Tibial artery (tissue), 4 donors: Measurements from ENCODE around the gene SEMA5A.
A peak's percentile ranks its signal among the peaks of the same experiment; 100 is the strongest.

Experiments used
- DNase-seq, 2 donors: peaks; one replicate each; pipeline ENCODE4 v3.0.0-alpha.2; 2019
- H3K27ac ChIP-seq, 2 donors: fragments of 200-600 bp; sonication (generic) in 1 of 2; 1 replicate in 1 of 2; 2 replicates in 1 of 2; pipeline ENCODE4 v1.5.1; 2018 to 2019; ENCODE audit warnings: mild to moderate bottlenecking in 1 of 2
- H3K27me3 ChIP-seq, 2 donors: fragments of 200-600 bp; sonication (generic) in 1 of 2; one replicate each; pipeline versions ENCODE4 v1.5.1 to v1.6.0; 2016 to 2019
- H3K36me3 ChIP-seq, 3 donors: fragments of 200-600 bp; sonication (generic) in 2 of 3; one replicate each; pipeline ENCODE4 v1.5.1; 2016 to 2019; ENCODE audit warnings: mild to moderate bottlenecking in 2 of 3
- H3K4me1 ChIP-seq, 4 donors: fragments of 200-600 bp; sonication (generic) in 2 of 4; 1 replicate in 3 of 4; 2 replicates in 1 of 4; pipeline ENCODE4 v1.5.1; 2016 to 2019
- H3K4me3 ChIP-seq, 2 donors: fragments of 200-600 bp; sonication (generic) in 1 of 2; 1 replicate in 1 of 2; 2 replicates in 1 of 2; pipeline ENCODE4 v1.5.1; 2018 to 2019; ENCODE audit warnings: mild to moderate bottlenecking in 2 of 2
- H3K9me3 ChIP-seq, 3 donors: fragments of 200-600 bp; sonication (generic) in 1 of 3; one replicate each; pipeline ENCODE4 v1.5.1; 2016 to 2019
- intact Hi-C: fragments of 100-400 bp; cut with DNase I; formaldehyde crosslinking; loops from one replicate; pipeline ENCODE4 v1.15.0; 2023; ENCODE audit warnings: low total_unique reads
- TF ChIP-seq, protein P1 (sequence below), 2 experiments: fragments of 200-600 bp in 1 of 2; fragments of 450-650 bp in 1 of 2; IDR thresholded peaks; one replicate each; pipeline ENCODE4 v1.5.1; 2017 to 2019; ENCODE audit warnings: antibody characterized with exemption in 2 of 2, mild to moderate bottlenecking in 1 of 2, moderate library complexity in 1 of 2

Gene SEMA5A

DNA sequence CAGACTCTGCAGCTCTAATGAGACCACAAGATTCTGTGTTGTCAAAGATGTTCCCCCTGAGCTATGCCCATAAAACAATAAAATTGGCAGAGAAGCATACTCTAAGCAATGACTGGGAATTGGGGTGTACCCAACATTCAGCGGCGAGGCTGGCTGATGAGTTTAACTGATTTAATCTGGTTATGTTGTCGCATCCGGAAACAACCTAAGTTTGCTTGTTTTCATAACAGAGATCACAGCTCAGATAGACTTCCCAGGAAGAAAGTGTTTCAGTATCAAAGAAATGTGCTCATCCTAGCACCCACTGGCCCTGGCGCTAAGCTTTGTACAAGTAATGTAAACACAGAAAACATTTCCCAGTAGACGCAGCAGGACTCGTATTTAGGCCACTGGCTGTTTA is 7.4 kb downstream of the SEMA5A start:
- Histone ChIP-seq H3K27me3 (peaks cover 0 to 2% of the 10 kb centered on the region in 2 donors), H3K27ac (no peak overlapping the region), H3K9me3 (no peaks in the 10 kb centered on the region), H3K4me3 (no peak overlapping the region), H3K4me1 (peaks cover 0 to 24% (median 10%) of the 10 kb centered on the region in 4 donors), H3K36me3 (no peaks in the 10 kb centered on the region)
- DNase-seq = no peak
- intact Hi-C loops = no loop called here
- TF ChIP-seq, protein P1, sequence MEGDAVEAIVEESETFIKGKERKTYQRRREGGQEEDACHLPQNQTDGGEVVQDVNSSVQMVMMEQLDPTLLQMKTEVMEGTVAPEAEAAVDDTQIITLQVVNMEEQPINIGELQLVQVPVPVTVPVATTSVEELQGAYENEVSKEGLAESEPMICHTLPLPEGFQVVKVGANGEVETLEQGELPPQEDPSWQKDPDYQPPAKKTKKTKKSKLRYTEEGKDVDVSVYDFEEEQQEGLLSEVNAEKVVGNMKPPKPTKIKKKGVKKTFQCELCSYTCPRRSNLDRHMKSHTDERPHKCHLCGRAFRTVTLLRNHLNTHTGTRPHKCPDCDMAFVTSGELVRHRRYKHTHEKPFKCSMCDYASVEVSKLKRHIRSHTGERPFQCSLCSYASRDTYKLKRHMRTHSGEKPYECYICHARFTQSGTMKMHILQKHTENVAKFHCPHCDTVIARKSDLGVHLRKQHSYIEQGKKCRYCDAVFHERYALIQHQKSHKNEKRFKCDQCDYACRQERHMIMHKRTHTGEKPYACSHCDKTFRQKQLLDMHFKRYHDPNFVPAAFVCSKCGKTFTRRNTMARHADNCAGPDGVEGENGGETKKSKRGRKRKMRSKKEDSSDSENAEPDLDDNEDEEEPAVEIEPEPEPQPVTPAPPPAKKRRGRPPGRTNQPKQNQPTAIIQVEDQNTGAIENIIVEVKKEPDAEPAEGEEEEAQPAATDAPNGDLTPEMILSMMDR (IDR thresholded peaks at IDR 0.05) = no peak

DNA sequence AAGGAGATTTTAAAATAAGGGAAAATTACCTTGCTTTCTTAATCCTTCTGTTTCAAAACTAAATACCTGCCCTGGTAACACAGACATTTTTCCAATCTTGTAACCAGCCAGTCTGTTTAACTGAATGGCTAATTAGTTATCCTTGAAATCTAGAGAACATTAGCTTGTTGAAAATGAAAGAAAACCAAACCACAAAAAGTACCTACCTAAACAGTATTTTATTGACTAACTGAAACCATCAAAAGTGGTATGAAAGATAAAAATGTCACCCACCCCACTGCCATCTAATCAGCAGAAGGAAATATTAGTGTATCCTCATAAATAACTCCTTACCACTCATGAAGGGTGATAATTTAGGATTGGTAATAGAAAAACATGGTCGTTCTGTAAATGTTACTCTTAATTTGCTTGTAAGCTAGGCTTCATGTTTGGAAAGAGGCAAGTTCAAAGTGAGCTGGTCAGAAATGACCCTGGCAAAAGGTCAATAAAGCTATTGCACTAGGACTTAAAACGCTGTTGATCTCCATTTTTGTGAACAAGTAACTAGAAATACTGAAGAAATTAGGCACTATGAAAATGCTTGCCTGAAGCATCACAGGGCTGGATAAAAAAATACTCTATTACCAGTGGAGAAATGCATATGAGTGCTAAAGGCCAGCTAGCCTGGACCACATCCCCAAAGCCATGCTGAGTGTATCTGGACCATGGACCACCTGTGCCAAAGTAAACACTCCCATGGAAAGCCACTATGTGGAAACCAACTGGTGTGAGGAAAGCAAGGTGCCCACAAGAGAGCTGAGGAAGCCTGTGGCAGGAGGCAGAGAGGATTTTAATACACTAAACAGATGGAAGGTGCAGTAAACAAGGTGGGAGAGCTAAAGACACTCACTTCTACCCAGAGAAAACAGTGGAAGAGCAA is 8.4 kb downstream of the SEMA5A start:
- no peak for DNase-seq

DNA sequence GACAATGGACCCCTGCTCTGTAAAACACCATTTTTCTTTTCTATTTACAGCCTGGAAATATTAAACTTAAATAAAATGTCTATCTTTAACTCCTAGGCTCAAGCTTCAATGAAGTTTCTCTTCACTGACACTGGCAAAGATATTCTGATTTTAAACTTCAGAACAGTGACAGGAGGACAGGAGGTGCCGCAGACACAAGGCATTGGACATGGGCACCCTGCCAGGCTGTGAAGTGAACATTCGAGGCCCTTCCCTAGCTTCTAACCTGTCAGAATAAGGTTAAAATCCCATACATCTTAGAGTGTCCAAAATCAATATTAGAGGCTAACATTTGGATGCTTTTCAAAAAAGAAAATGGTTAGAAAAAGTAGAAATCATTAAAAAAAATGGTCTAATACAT is 9.2 kb downstream of the SEMA5A start:
- no peak for DNase-seq
- Histone ChIP-seq H3K4me1 (peaks cover 0 to 33% (median 5%) of the 10 kb centered on the region in 4 donors), H3K36me3 (no peaks in the 10 kb centered on the region), H3K9me3 (no peaks in the 10 kb centered on the region), H3K27me3 (peaks cover 0 to 2% of the 10 kb centered on the region in 2 donors), H3K4me3 (no peak overlapping the region), H3K27ac (no peak overlapping the region)
- TF ChIP-seq, protein P1 (IDR thresholded peaks at IDR 0.05) = no peak
- intact Hi-C loops = no loop called here

More for the DNA sequence above, 8.4 kb downstream of the SEMA5A start:
- Histone ChIP-seq H3K4me1 (peaks cover 0 to 33% (median 5%) of the 10 kb centered on the region in 4 donors), H3K9me3 (no peaks in the 10 kb centered on the region), H3K4me3 (no peak overlapping the region), H3K36me3 (no peaks in the 10 kb centered on the region), H3K27ac (no peak overlapping the region), H3K27me3 (peaks cover 0 to 2% of the 10 kb centered on the region in 2 donors)
- intact Hi-C loops = no loop called here
- TF ChIP-seq, protein P1 (IDR thresholded peaks at IDR 0.05) = no peak

DNA sequence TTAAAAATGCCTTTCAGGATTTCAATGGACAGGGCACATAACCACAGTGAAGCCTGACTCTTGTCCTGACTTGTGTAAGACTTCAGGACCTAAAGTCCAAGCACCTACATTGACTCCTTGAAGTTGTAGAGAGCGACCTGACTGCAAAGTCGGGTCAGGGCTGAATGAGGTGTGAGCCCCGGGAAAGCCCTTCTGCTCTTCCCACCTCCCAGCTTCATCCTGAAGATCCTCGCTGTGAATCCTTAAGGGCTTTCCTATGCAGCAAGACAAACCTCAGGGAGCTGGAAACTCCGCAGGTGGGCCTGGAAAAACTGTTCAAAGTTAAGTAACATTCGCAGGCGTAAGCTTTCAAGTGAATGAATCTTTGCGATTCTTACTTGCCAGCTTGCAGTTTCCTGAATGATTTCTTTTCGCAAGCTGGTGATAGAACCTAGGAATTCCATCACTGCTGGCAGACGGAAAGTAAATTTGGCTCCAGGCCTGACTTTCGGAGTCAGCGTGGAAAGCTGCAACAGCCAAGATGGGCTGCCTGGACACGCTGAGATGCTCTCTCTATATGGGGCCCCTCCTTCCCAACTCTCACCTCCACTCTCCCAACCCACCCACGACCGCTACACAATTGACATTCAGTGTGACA is 10.9 kb downstream of the SEMA5A start:
- Histone ChIP-seq H3K36me3 (no peaks in the 10 kb centered on the region), H3K4me1 (peaks cover 0 to 33% (median 5%) of the 10 kb centered on the region in 4 donors), H3K9me3 (no peaks in the 10 kb centered on the region), H3K27me3 (peaks cover 0 to 2% of the 10 kb centered on the region in 2 donors), H3K27ac (no peak overlapping the region), H3K4me3 (peak overlapping the region; percentile 3 to 14)
- TF ChIP-seq, protein P1 (IDR thresholded peaks at IDR 0.05) = no peak
- no peak for DNase-seq
- intact Hi-C loops = no loop called here

DNA sequence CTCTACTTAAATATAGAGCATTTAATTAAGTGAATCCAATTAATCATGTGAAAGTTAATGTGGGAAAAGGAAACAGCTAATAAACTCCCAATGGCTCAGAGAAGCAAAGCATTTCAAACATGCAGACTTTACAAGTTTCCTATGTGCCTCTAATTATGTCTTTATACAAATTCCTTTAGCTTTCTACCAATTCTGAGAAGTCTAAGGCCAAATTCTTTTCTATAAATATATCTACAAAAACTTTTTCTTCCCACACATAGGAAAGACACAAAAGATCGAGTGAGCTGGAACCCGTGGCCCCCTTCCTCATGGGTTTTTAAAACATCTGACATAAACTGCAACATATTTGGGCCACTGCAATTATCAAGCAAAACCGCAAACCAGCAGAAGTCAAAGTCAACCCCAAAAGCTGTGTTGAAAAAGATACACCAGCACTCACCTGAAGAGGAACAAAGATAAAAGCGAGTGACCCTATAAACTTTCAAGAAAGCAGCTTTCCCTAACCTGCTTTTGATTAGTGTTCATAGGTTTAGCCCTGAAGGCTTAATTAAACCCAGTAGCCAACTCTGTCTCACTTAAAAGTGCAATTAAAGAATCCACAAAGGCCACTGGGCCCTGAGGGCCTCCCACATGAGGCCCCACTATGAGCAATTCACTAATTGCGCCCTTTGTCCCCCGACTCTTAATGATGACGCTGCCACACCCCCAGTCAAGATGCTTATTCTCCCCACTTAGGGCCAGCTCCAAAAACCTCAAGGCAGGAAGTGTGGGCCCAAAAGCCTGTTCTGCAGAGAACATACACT is 12.1 kb downstream of the SEMA5A start:
- no peak overlapping the region for H3K4me3 ChIP-seq
- intact Hi-C loops = no loop called here
- no peaks in the 10 kb centered on the region for H3K36me3 ChIP-seq
- H3K9me3 ChIP-seq = no peaks in the 10 kb centered on the region
- no peak for DNase-seq
- TF ChIP-seq, protein P1 (IDR thresholded peaks at IDR 0.05) = no peak
- peaks cover 0 to 2% of the 10 kb centered on the region in 2 donors for H3K27me3 ChIP-seq
- H3K27ac ChIP-seq = no peak overlapping the region
- H3K4me1 ChIP-seq = peaks cover 0 to 33% (median 5%) of the 10 kb centered on the region in 4 donors
